Type B pancreatic cell (in vitro differentiated cells): ENCODE results near the gene CORO2A. TPM values are rescaled to one million over a fixed set of nuclear protein-coding genes. Genes with fewer than 3 reads are reported as not detected.

ENCODE experiments used
- DNase-seq: peaks from one replicate; pipeline ENCODE4 v3.0.0; 2021; ENCODE audit warnings: mixed read lengths; ENCODE audit not compliant: unreplicated experiment; ENCODE audit errors: extremely low spot score
- H3K27ac Mint-ChIP-seq: 2 replicates; pipeline ENCODE4 v1.8.0; 2021; ENCODE audit warnings: mild to moderate bottlenecking, mixed read lengths
- H3K27me3 Mint-ChIP-seq: 2 replicates; pipeline ENCODE4 v1.8.0; 2021; ENCODE audit warnings: mixed read lengths
- H3K36me3 Mint-ChIP-seq: 2 replicates; pipeline ENCODE4 v1.8.0; 2021; ENCODE audit warnings: mixed read lengths
- H3K4me1 Mint-ChIP-seq: one replicate; pipeline ENCODE4 v1.8.0; 2021; ENCODE audit warnings: mixed read lengths; ENCODE audit not compliant: unreplicated experiment
- H3K4me3 Mint-ChIP-seq: 2 replicates; pipeline ENCODE4 v1.8.0; 2021; ENCODE audit warnings: mild to moderate bottlenecking, mixed read lengths
- H3K9me3 Mint-ChIP-seq: 2 replicates; pipeline ENCODE4 v1.8.0; 2021; ENCODE audit warnings: mixed read lengths
- total RNA-seq: library from RNA; stranded (reverse); gene quantifications from 2 replicates; pipeline ENCODE4 v1.2.1, GENCODE V29; 2021; ENCODE audit warnings: low replicate concordance
- TF ChIP-seq, protein P1 (sequence below): fragments of 200-600 bp; sonication (generic); conservative IDR thresholded peaks from 2 replicates; pipeline ENCODE4 v1.5.0; 2021; ENCODE audit warnings: antibody characterized with exemption, mild to moderate bottlenecking

The CORO2A gene
- total RNA-seq, 1 donor from 2014 or later: 9.9 TPM

DNA sequence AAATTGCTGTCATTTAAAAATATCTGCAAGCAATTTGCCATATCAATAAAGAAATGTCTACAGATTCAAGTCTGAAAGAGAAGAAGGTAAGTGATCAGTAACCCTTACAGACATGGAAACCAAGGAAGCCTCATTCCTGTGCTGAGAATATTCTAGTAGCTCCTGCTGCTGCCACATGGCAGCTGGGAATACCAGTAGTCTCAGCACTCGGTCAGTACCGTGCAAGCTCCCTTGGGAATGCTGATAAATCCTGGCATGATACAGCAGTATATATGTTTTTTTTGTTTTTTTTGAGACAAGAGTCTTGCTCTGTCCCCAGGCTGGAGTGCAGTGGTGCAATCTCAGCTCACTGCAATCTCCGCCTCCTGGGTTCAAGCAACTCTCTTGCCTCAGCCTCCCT, 108.0 kb downstream of the CORO2A start:
- no peak for DNase-seq
- Mint-ChIP-seq H3K36me3 (peaks cover 21% of the 10 kb centered on the region), H3K4me1 (peaks cover 17% of the 10 kb centered on the region), H3K27ac (no peak overlapping the region), H3K9me3 (no peaks in the 10 kb centered on the region), H3K27me3 (no peaks in the 10 kb centered on the region), H3K4me3 (no peak overlapping the region)
- TF ChIP-seq, protein P1, sequence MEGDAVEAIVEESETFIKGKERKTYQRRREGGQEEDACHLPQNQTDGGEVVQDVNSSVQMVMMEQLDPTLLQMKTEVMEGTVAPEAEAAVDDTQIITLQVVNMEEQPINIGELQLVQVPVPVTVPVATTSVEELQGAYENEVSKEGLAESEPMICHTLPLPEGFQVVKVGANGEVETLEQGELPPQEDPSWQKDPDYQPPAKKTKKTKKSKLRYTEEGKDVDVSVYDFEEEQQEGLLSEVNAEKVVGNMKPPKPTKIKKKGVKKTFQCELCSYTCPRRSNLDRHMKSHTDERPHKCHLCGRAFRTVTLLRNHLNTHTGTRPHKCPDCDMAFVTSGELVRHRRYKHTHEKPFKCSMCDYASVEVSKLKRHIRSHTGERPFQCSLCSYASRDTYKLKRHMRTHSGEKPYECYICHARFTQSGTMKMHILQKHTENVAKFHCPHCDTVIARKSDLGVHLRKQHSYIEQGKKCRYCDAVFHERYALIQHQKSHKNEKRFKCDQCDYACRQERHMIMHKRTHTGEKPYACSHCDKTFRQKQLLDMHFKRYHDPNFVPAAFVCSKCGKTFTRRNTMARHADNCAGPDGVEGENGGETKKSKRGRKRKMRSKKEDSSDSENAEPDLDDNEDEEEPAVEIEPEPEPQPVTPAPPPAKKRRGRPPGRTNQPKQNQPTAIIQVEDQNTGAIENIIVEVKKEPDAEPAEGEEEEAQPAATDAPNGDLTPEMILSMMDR: no peak

DNA sequence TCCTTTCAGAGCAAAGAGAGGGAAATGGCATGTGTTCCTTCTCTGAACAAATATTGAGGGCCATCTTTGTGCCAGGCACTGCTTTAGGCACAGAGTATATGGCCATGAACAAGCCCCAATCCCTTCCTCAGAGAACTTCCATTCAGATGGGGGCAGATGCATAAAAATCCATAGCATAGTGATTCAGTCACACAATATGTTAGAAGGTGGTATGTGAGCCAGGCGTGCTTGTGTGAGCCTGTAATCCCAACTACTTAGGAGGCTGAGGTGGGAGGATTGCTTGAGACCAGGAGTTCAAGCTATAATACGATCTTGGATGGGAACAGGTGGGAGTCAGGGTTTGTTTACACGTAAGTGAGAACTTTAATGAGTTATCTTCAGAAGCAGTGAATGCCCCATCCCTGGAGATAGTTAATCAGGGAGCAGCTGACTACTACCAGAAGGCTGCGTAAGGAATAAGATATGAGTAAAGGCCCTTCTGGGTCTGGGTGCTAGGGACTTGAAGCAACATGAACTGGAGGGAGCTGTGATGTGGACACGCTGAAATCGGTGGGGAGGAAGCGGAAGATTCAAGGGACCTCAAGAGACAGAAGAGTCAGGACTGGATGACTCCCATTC, 108.8 kb downstream of the CORO2A start:
- TF ChIP-seq, protein P1: no peak
- no peak overlapping the region for H3K27ac Mint-ChIP-seq

DNA sequence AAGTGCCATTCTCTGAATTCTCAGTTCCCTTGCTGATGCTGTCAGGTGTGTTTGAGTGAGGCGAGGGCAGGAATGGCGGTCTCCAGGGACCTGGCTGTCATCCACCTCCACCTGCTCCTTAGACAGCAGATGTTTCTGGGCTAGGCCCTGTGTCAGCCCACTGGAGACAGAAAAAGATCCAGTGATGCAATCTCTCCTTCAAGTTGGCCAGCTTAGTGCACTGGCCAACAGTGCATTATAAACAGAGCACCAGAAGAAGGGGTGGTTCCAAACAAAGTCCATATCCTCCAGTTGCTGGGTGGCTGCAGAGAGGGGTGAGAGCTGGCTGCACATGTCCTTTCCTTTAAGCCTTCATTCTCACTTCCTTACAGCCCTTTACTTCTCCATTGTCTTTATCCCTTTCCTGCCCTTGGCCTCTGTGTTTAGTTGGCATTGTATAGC, 109.4 kb downstream of the CORO2A start:
- Mint-ChIP-seq H3K4me3 (no peak overlapping the region), H3K27me3 (no peaks in the 10 kb centered on the region), H3K27ac (no peak overlapping the region), H3K36me3 (peaks cover 24% of the 10 kb centered on the region), H3K9me3 (no peaks in the 10 kb centered on the region), H3K4me1 (peaks cover 17% of the 10 kb centered on the region)
- DNase-seq: no peak
- TF ChIP-seq, protein P1: no peak

More for the DNA sequence above, 108.8 kb downstream of the CORO2A start:
- Mint-ChIP-seq H3K4me3 (no peak overlapping the region), H3K27me3 (no peaks in the 10 kb centered on the region), H3K4me1 (peaks cover 17% of the 10 kb centered on the region), H3K9me3 (no peaks in the 10 kb centered on the region), H3K36me3 (peaks cover 21% of the 10 kb centered on the region)
- DNase-seq: no peak

DNA sequence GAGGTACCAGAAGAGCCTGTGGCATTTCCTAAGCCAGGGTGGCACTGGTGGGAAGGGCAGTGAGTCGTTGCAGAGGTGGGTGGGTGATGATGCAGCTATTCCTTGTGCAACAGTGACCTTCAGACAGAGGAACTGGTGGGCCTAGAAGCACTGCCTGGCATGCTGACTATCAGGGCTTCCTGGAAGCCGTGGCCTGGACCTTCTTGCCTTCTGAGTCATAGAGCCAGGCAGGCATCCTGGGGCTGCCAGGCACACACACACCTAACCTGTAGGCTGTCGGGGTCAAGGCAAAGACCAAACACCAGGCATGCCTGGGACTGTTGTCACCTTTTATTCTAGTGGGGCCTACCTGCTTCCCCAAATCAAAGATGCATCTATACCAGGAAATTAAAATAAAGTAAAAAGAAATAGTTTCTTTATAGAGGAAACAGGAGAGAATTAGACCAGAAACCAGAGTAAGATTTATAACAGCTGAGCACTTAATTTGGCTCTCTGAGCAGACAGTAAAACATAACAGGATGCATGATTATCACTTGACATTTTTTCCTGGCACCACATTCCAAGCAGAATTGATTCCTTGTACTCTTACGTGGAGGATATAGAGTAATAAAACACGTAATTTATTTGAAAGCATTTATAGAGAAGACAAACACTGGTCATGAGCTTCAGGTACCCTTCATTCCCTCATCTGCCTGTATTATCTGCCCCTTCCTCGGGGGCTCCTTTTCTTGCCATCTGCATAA, 110.8 kb downstream of the CORO2A start:
- H3K4me1 Mint-ChIP-seq: peaks cover 11% of the 10 kb centered on the region
- TF ChIP-seq, protein P1: no peak
- H3K4me3 Mint-ChIP-seq: no peak overlapping the region
- no peak overlapping the region for H3K27ac Mint-ChIP-seq
- H3K9me3 Mint-ChIP-seq: no peaks in the 10 kb centered on the region
- H3K36me3 Mint-ChIP-seq: peaks cover 26% of the 10 kb centered on the region
- no peak for DNase-seq
- no peaks in the 10 kb centered on the region for H3K27me3 Mint-ChIP-seq

DNA sequence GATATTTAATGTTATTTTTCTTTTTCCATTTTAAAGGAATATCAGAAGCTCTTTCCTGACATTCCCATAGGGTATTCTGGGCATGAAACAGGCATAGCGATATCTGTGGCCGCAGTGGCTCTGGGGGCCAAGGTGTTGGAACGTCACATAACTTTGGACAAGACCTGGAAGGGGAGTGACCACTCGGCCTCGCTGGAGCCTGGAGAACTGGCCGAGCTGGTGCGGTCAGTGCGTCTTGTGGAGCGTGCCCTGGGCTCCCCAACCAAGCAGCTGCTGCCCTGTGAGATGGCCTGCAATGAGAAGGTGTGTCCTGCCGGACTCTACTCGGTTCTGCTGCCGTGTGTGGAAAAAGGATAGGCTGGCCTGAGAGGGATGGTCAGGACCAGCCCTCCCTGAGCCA, 111.7 kb downstream of the CORO2A start:
- Mint-ChIP-seq H3K4me3 (no peak overlapping the region), H3K4me1 (peaks cover 9% of the 10 kb centered on the region), H3K9me3 (no peaks in the 10 kb centered on the region), H3K27ac (no peak overlapping the region), H3K27me3 (no peaks in the 10 kb centered on the region), H3K36me3 (peaks cover 23% of the 10 kb centered on the region)
- DNase-seq: no peak
- TF ChIP-seq, protein P1: no peak
